Effector memory CD4-positive, alpha-beta T cell (primary cell): ENCODE data around the gene LRRC7.

ENCODE experiments used
- DNase-seq, 3 donors: peaks; one replicate each; pipeline ENCODE4 v3.0.0-alpha.2; 2020
- H3K27ac ChIP-seq: 2 replicates; pipeline ENCODE4 v1.7.0; 2013; ENCODE audit warnings: mild to moderate bottlenecking, low read length, moderate library complexity; ENCODE audit not compliant: insufficient read depth, poor library complexity, severe bottlenecking
- H3K27me3 ChIP-seq: replicated peaks from 2 replicates; pipeline ENCODE4 v1.7.0; 2013; ENCODE audit warnings: mild to moderate bottlenecking, low read length; ENCODE audit not compliant: insufficient read depth, control insufficient read depth, poor library complexity, severe bottlenecking
- H3K36me3 ChIP-seq: 2 replicates; pipeline ENCODE4 v1.7.0; 2013; ENCODE audit warnings: mild to moderate bottlenecking, low read length, moderate library complexity; ENCODE audit not compliant: control insufficient read depth, insufficient read depth
- H3K4me1 ChIP-seq: 2 replicates; pipeline ENCODE4 v1.7.0; 2013; ENCODE audit warnings: low read length, mild to moderate bottlenecking; ENCODE audit not compliant: control insufficient read depth, insufficient read depth, poor library complexity, severe bottlenecking
- H3K4me3 ChIP-seq: 2 replicates; pipeline ENCODE4 v1.7.0; 2013; ENCODE audit warnings: low read length, low read depth, mild to moderate bottlenecking; ENCODE audit not compliant: insufficient read depth, poor library complexity, severe bottlenecking
- H3K9me3 ChIP-seq: 2 replicates; pipeline ENCODE4 v1.7.0; 2013; ENCODE audit warnings: mild to moderate bottlenecking, low read length, moderate library complexity; ENCODE audit not compliant: control insufficient read depth

LRRC7 gene

DNA sequence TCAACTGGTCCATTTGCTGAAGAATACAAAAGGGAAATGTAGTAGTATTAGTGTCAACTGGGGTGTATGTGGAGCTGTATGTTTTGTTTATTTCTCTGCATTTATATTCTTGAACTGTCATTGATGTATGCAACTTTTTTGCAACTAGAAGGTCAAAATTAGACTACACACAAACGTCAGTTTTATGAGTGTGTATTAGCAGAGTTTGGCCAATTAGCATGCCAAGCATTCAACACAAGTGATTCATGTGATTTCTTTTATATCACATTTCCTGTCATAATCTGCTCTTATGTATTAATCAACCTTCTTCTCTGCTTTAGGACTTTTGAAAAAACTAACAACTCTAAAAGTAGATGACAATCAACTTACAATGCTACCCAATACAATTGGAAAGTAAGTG is 426.5 kb downstream of the LRRC7 start:
- Histone ChIP-seq H3K36me3 (no peaks in the 10 kb centered on the region), H3K27ac (no peak overlapping the region), H3K4me3 (no peak overlapping the region), H3K27me3 (no peaks in the 10 kb centered on the region), H3K9me3 (no peaks in the 10 kb centered on the region), H3K4me1 (no peaks in the 10 kb centered on the region)
- no peak for DNase-seq

DNA sequence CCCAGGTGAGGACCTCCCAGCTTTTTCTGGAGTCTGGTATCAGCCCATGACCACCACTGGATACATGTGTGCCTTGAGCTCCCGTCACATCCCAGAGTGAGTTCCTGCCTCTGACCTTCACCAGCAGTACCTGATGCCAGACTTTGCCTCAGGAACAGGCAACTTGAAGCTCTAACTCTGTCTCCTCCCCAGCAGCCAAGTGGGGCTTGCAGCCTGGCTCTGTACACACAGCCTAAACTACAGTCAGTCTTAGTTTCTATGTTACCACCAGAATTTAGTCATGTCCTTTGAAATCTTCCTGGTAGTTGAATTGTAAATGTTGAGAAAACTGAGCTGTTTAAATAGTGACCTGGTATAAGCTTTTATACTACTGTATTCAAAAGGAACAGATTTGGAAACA is 431.1 kb downstream of the LRRC7 start:
- no peak overlapping the region for H3K27ac ChIP-seq
- no peaks in the 10 kb centered on the region for H3K9me3 ChIP-seq
- H3K4me3 ChIP-seq = no peak overlapping the region
- H3K36me3 ChIP-seq = no peaks in the 10 kb centered on the region
- DNase-seq = no peak
- H3K27me3 ChIP-seq = no peaks in the 10 kb centered on the region
- H3K4me1 ChIP-seq = no peaks in the 10 kb centered on the region

DNA sequence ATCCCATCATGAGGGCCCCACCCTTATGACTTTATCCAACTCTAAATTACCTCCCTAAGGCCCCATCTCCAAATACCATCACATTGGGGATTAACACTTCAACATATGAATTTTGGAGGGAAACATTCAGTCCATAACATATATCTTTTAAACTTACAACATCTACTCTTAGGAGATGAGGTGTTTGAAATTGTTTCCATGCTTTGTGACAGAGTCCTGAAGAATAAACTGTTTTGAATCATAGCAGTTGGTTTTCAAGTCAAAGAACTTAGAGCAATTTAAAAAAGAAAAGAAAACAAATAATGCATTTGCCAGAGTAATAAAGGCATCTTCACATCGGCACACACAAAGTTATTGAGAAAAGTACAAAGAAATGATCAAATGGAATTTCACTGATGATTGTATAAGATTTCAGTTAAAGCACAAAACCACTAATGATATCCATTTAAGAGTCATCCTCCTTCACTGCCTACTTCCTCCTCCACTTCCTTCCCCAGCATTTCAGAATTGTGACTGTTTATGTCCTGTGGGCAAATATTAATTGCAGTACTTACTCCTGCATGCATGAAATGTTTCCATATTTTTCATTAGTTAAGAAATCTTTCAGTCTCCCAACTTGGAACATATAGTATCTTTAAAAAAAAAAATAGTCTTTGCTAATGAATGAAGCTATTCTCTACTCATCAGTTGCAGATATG is 435.6 kb downstream of the LRRC7 start:
- DNase-seq = no peak
- no peak overlapping the region for H3K4me3 ChIP-seq
- no peak overlapping the region for H3K27ac ChIP-seq
- no peaks in the 10 kb centered on the region for H3K4me1 ChIP-seq
- no peaks in the 10 kb centered on the region for H3K9me3 ChIP-seq
- no peaks in the 10 kb centered on the region for H3K36me3 ChIP-seq
- no peaks in the 10 kb centered on the region for H3K27me3 ChIP-seq

DNA sequence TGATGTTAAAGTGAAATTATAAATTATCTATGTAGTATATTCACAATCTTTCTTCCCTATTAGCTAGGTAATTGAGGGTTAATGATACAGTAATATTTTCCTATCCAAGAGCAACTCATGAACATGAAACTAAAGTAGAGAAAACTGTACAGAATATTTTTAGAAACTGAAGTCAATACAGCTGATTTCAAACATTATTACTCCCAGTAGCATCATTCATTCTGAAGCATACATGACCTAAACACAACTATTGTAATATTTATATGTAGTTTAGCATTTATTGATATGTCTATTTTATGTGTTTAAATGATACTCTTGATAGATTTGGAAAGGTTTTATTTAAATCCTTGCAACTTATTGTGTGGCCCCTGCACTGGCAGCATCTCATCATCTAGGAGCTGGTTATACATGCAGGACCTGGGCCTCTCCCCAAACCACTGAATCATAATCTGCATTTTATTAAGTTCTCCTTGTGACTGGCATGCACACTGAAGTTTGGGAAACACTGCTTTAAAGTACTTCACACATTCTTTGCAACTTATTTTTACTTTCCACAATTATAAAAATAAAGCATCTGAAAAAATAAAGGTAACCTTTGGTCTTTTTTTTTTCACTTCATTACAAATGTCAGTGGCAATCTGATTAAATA is 437.8 kb downstream of the LRRC7 start:
- H3K4me1 ChIP-seq = no peaks in the 10 kb centered on the region
- H3K36me3 ChIP-seq = no peaks in the 10 kb centered on the region
- no peak overlapping the region for H3K4me3 ChIP-seq
- no peaks in the 10 kb centered on the region for H3K27me3 ChIP-seq
- H3K27ac ChIP-seq = no peak overlapping the region
- no peaks in the 10 kb centered on the region for H3K9me3 ChIP-seq
- no peak for DNase-seq

DNA sequence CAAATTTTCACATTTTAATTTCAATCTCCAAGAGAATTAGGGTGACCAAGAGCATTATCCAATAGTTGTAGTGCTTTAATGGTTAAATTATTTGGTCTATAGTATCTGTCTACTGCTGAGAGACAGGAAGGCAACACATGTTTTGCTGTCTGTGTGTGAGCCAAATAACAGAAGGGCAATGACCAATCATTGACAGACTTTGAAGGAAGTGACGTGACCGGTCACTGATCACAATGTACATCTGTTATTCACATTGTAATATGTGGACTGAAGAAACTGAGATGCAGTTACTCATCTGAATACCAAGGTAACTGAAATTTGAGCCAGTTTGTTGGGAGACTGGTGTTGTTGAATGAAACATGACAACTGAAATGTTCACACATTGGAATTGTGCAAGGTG is 440.9 kb downstream of the LRRC7 start:
- Histone ChIP-seq H3K9me3 (no peaks in the 10 kb centered on the region), H3K4me1 (no peaks in the 10 kb centered on the region), H3K27me3 (no peaks in the 10 kb centered on the region), H3K27ac (no peak overlapping the region), H3K36me3 (no peaks in the 10 kb centered on the region), H3K4me3 (no peak overlapping the region)
- DNase-seq = no peak

DNA sequence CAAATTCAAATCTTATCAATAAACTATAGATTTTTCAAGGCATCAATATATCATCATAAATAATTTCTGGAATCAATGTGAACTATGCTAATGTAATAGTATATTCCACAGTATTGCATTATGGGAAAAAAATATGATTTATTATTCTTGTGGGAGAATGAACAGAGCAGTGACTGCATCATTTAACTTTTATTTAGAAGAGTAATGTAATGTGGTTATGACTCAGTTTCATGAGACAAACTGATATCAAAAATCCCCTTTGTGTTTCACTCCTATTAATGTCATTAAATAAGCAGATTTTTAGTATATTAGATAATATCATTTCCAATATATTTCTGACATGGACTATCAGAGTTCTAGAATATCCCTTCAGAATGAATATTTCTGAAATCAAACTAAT is 450.0 kb downstream of the LRRC7 start:
- Histone ChIP-seq H3K9me3 (no peaks in the 10 kb centered on the region), H3K4me3 (no peak overlapping the region), H3K36me3 (no peaks in the 10 kb centered on the region), H3K27me3 (no peaks in the 10 kb centered on the region), H3K27ac (no peak overlapping the region), H3K4me1 (no peaks in the 10 kb centered on the region)
- DNase-seq = no peak

DNA sequence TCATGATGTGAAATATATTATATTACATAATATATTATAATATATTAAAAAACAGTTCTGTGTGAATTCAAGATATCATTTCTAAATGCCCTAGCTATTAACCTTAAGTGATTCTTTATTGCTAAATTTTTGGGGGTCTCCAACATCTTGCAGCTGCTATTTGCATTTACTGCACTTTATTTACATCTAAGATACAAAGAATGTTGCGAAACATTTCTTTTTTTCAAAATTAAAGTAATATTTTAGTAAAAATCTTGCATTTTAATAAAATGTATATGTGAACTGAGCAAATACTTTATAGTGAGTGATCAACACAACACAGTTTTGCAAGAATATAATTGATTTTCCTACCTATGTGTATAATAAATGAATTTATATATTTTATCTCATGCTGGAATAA is 456.6 kb downstream of the LRRC7 start:
- DNase-seq = no peak
- no peaks in the 10 kb centered on the region for H3K27me3 ChIP-seq
- H3K4me1 ChIP-seq = no peaks in the 10 kb centered on the region
- H3K9me3 ChIP-seq = no peaks in the 10 kb centered on the region
- no peak overlapping the region for H3K27ac ChIP-seq
- H3K4me3 ChIP-seq = no peak overlapping the region
- no peaks in the 10 kb centered on the region for H3K36me3 ChIP-seq

DNA sequence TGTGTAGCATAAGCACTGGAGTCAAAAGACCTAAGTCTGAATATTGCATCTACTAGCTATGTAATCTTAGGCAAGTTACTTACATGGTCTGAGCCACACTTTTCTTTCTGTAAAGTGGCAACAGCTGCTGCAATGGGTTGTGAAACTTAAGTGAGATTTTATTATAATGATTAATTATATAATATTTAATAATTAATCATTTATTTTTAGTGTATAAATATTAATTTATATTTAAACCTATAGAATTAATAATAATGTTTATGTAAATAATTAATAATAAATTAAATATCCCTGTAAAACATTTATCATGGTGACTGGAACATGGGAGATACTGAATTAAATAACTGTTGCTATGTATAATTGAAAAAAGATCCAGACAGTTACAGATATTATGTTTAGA is 457.3 kb downstream of the LRRC7 start:
- Histone ChIP-seq H3K27ac (no peak overlapping the region), H3K36me3 (no peaks in the 10 kb centered on the region), H3K4me1 (no peaks in the 10 kb centered on the region), H3K27me3 (no peaks in the 10 kb centered on the region), H3K4me3 (no peak overlapping the region), H3K9me3 (no peaks in the 10 kb centered on the region)
- no peak for DNase-seq

DNA sequence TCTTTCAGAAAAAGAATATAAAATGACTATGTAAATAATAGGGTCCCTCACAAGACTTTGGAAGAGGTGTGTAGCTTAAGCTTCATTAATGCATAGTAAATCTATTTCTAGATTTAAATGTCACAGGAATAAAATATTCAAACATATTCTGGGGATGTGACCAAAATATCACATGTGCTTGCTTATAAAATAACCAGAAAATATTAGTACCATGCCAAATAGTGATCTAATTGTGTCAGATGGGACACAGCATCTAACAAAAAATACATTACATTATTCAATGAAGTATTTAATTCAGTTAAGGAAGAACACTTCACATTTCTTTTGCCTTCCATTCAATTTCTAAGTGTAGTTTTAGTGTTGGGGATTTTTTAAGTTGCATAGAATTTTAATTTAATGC is 458.1 kb downstream of the LRRC7 start:
- no peak for DNase-seq
- H3K36me3 ChIP-seq = no peaks in the 10 kb centered on the region

DNA sequence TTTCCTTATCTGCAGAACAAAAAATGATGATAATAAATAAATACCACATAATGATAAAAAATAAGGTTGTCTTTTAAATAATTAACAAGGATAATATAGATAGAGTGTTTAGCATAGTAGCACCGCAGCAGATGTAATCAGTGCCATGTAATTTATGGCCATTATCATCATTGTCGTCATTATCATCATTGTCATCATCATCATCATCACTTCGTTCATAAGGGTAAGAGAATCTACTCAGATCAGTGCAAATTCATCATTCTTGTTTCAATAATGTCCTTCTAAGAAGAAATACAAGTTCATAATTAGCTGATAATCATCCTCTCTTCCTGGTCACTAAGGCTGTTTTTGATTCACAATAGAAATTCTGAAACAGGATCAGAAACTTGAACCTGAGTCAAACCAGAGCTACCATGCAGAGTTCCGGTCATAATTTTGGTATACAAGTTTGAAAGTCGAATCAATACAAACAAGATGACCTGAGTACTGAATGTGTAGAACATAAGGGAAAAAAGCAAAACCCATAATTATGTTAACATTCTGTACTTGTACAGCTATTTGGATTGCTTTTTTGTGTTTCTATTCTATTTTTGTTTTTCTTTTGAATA is 465.6 kb downstream of the LRRC7 start:
- H3K27me3 ChIP-seq = no peaks in the 10 kb centered on the region
- no peak overlapping the region for H3K27ac ChIP-seq
- no peaks in the 10 kb centered on the region for H3K4me1 ChIP-seq
- DNase-seq = no peak
- H3K9me3 ChIP-seq = no peaks in the 10 kb centered on the region
- no peaks in the 10 kb centered on the region for H3K36me3 ChIP-seq
- H3K4me3 ChIP-seq = no peak overlapping the region

More for the DNA sequence above, 458.1 kb downstream of the LRRC7 start:
- Histone ChIP-seq H3K27me3 (no peaks in the 10 kb centered on the region), H3K9me3 (no peaks in the 10 kb centered on the region), H3K27ac (no peak overlapping the region), H3K4me3 (no peak overlapping the region), H3K4me1 (no peaks in the 10 kb centered on the region)
